ENCODE measurements around the gene SREBF1.

The SREBF1 gene

GRCh38 chr17:17823433-17824118 is 13.2 kb downstream of the SREBF1 start:
- Histone ChIP-seq H3K27me3 (ENCODE audit: insufficient read depth, poor library complexity, severe bottlenecking) (no peaks in the 10 kb centered on the region), H3K36me3 (ENCODE audit: low read depth) (peaks cover 57% of the 10 kb centered on the region), H3K27ac (ENCODE audit: poor library complexity, severe bottlenecking) (peak overlapping the region; percentile 94), H3K4me3 (ENCODE audit: severe bottlenecking) (peak overlapping the region; percentile 38), H3K9me3 (ENCODE audit: severe bottlenecking) (no peaks in the 10 kb centered on the region), H3K4me1 (ENCODE audit: insufficient read depth, poor library complexity, severe bottlenecking) (peaks cover 62% of the 10 kb centered on the region)
- peak; percentile 89 for DNase-seq (ENCODE audit: low spot score)
- no peak for TF ChIP-seq CTCF (IDR thresholded peaks at IDR 0.05; ENCODE audit: poor library complexity, severe bottlenecking)
- peak; percentile 70 for ATAC-seq (ENCODE audit: low read depth)

- DNase-seq (ENCODE audit: low spot score) = no peak
- H3K4me3 ChIP-seq (ENCODE audit: severe bottlenecking) = peak overlapping the region; percentile 38
- peak overlapping the region; percentile 94 for H3K27ac ChIP-seq (ENCODE audit: poor library complexity, severe bottlenecking)
- no peak for ATAC-seq (ENCODE audit: low read depth)
- no peak for TF ChIP-seq CTCF (IDR thresholded peaks at IDR 0.05; ENCODE audit: poor library complexity, severe bottlenecking)
- H3K4me1 ChIP-seq (ENCODE audit: insufficient read depth, poor library complexity, severe bottlenecking) = peaks cover 62% of the 10 kb centered on the region
- no peaks in the 10 kb centered on the region for H3K9me3 ChIP-seq (ENCODE audit: severe bottlenecking)
- H3K27me3 ChIP-seq (ENCODE audit: insufficient read depth, poor library complexity, severe bottlenecking) = no peaks in the 10 kb centered on the region
- peaks cover 65% of the 10 kb centered on the region for H3K36me3 ChIP-seq (ENCODE audit: low read depth)
These were observed 14.2 kb downstream of the SREBF1 start for GRCh38 chr17:17822616-17823015.

- no peak for DNase-seq (ENCODE audit: low spot score)
- peaks cover 62% of the 10 kb centered on the region for H3K4me1 ChIP-seq (ENCODE audit: insufficient read depth, poor library complexity, severe bottlenecking)
- no peak for TF ChIP-seq CTCF (IDR thresholded peaks at IDR 0.05; ENCODE audit: poor library complexity, severe bottlenecking)
- no peaks in the 10 kb centered on the region for H3K9me3 ChIP-seq (ENCODE audit: severe bottlenecking)
- no peaks in the 10 kb centered on the region for H3K27me3 ChIP-seq (ENCODE audit: insufficient read depth, poor library complexity, severe bottlenecking)
- H3K36me3 ChIP-seq (ENCODE audit: low read depth) = peaks cover 65% of the 10 kb centered on the region
- H3K27ac ChIP-seq (ENCODE audit: poor library complexity, severe bottlenecking) = peak overlapping the region; percentile 94
- ATAC-seq (ENCODE audit: low read depth) = no peak
- peak overlapping the region; percentile 38 for H3K4me3 ChIP-seq (ENCODE audit: severe bottlenecking)
These were observed 14.6 kb downstream of the SREBF1 start for GRCh38 chr17:17822189-17822588.

GRCh38 chr17:17820463-17821158 is 16.2 kb downstream of the SREBF1 start:
- TF ChIP-seq CTCF (IDR thresholded peaks at IDR 0.05; ENCODE audit: poor library complexity, severe bottlenecking) = no peak
- Histone ChIP-seq H3K4me1 (ENCODE audit: insufficient read depth, poor library complexity, severe bottlenecking) (peaks cover 49% of the 10 kb centered on the region), H3K36me3 (ENCODE audit: low read depth) (peaks cover 72% of the 10 kb centered on the region), H3K4me3 (ENCODE audit: severe bottlenecking) (peak overlapping the region; percentile 38), H3K9me3 (ENCODE audit: severe bottlenecking) (no peaks in the 10 kb centered on the region), H3K27me3 (ENCODE audit: insufficient read depth, poor library complexity, severe bottlenecking) (no peaks in the 10 kb centered on the region), H3K27ac (ENCODE audit: poor library complexity, severe bottlenecking) (peak overlapping the region; percentile 94)
- ATAC-seq (ENCODE audit: low read depth) (no peak), DNase-seq (ENCODE audit: low spot score) (no peak)

- DNase-seq (ENCODE audit: low spot score) = no peak
- no peak; the same call in 2 of the 3 replicates for ATAC-seq (ENCODE audit: low read depth)
- Histone ChIP-seq H3K4me1 (ENCODE audit: insufficient read depth, poor library complexity, severe bottlenecking) (peaks cover 43% of the 10 kb centered on the region), H3K36me3 (ENCODE audit: low read depth) (peaks cover 78% of the 10 kb centered on the region), H3K9me3 (ENCODE audit: severe bottlenecking) (no peaks in the 10 kb centered on the region), H3K27ac (ENCODE audit: poor library complexity, severe bottlenecking) (peak overlapping the region; percentile 94), H3K27me3 (ENCODE audit: insufficient read depth, poor library complexity, severe bottlenecking) (no peaks in the 10 kb centered on the region), H3K4me3 (ENCODE audit: severe bottlenecking) (no peak overlapping the region)
- TF ChIP-seq CTCF (IDR thresholded peaks at IDR 0.05; ENCODE audit: poor library complexity, severe bottlenecking) = no peak
These were observed 16.7 kb downstream of the SREBF1 start for GRCh38 chr17:17820046-17820445.

Data from RWPE2 (cell line).